ENCODE data around the gene CFAP251. TPM values are rescaled to one million over a fixed set of nuclear protein-coding genes. Genes with fewer than 3 reads are reported as not detected.

CFAP251 gene
- total RNA-seq, 1 experiment from 2014 or later = 2.6 TPM

GRCh38 chr12:122049827-122050226 is 131.4 kb downstream of the CFAP251 start:
- Histone ChIP-seq H3K4me2 (ENCODE audit: low read length) (no peak overlapping the region), H3K9me2 (ENCODE audit: insufficient read depth) (no peaks in the 10 kb centered on the region), H4K20me1 (ENCODE audit: insufficient read depth) (no peaks in the 10 kb centered on the region), H3K27ac (ENCODE audit: low read depth, low read length) (no peak overlapping the region), H3K9me3 (ENCODE audit: control insufficient read depth in 1 of 2, insufficient read depth in 1 of 2, low read depth in 1 of 2, low read length in 2 of 2) (no peaks in the 10 kb centered on the region), H3K9ac (ENCODE audit: low read length) (no peak overlapping the region), H3K27me3 (ENCODE audit: insufficient read depth, low read length) (no peaks in the 10 kb centered on the region), H2AFZ (ENCODE audit: low read depth, low read length, poor library complexity, severe bottlenecking) (no peak overlapping the region), H3K79me2 (ENCODE audit: insufficient read depth, low read length) (no peaks in the 10 kb centered on the region), H3K4me1 (ENCODE audit: control insufficient read depth in 1 of 2, insufficient read depth in 2 of 2, low read length in 2 of 2) (peaks cover 0 to 6% of the 10 kb centered on the region in 2 experiments; a peak in 1 of 4 replicates), H3K4me3 (replicated peaks in 1 of 2; ENCODE audit: low read depth in 1 of 2, low read length in 2 of 2) (no peak overlapping the region), H3K36me3 (ENCODE audit: control insufficient read depth in 1 of 2, insufficient read depth in 2 of 2, low read length in 2 of 2) (peaks cover 3 to 4% of the 10 kb centered on the region in 2 experiments; a peak in 2 of 4 replicates)
- POLR2A ChIA-PET = no interaction called here
- intact Hi-C loops (cut with micrococcal nuclease) = no loop called here
- TF ChIP-seq ZNF274 (IDR thresholded peaks at IDR 0.05; ENCODE audit: low read depth, low read length) = no peak
- TF ChIP-seq POLR2A (IDR thresholded peaks at IDR 0.05; ENCODE audit: borderline replicate concordance, extremely low read depth, insufficient read depth, insufficient read length) = no peak
- no peak for TF ChIP-seq TCF7L2 (IDR thresholded peaks at IDR 0.05; ENCODE audit: borderline replicate concordance, extremely low read depth, insufficient read depth, insufficient read length)
- no peak for TF ChIP-seq ZFX (IDR thresholded peaks at IDR 0.05)
- RAD21 ChIA-PET (ENCODE audit: low non-redundant PET in 1 of 2, low total read pairs in 2 of 2, uncharacterized antibody in 2 of 2, unreplicated experiment in 2 of 2) = no interaction called here
- DNase-seq (ENCODE audit: low read depth, low spot score) = no peak
- CTCF ChIA-PET = interaction anchor here (1.3 kb wide), 1 partner anchor 74 kb away, joined by 3 read pairs; no protein-coding TSS in a partner anchor
- BruUV-seq (replicated peaks) = no TSS peak
- ATAC-seq = no peak

GRCh38 chr12:122050706-122051105 is 132.3 kb downstream of the CFAP251 start:
- Histone ChIP-seq H3K9me3 (ENCODE audit: control insufficient read depth in 1 of 2, insufficient read depth in 1 of 2, low read depth in 1 of 2, low read length in 2 of 2) (no peaks in the 10 kb centered on the region), H3K9me2 (ENCODE audit: insufficient read depth) (no peaks in the 10 kb centered on the region), H2AFZ (ENCODE audit: low read depth, low read length, poor library complexity, severe bottlenecking) (no peak overlapping the region), H3K9ac (ENCODE audit: low read length) (no peak overlapping the region), H3K4me1 (ENCODE audit: control insufficient read depth in 1 of 2, insufficient read depth in 2 of 2, low read length in 2 of 2) (peaks cover 0 to 6% of the 10 kb centered on the region in 2 experiments; a peak in 1 of 4 replicates), H3K79me2 (ENCODE audit: insufficient read depth, low read length) (no peaks in the 10 kb centered on the region), H3K27ac (ENCODE audit: low read depth, low read length) (no peak overlapping the region), H3K4me2 (ENCODE audit: low read length) (no peak overlapping the region), H3K27me3 (ENCODE audit: insufficient read depth, low read length) (no peaks in the 10 kb centered on the region), H3K36me3 (ENCODE audit: control insufficient read depth in 1 of 2, insufficient read depth in 2 of 2, low read length in 2 of 2) (peaks cover 1 to 11% of the 10 kb centered on the region in 2 experiments; a peak in 1 of 4 replicates), H4K20me1 (ENCODE audit: insufficient read depth) (no peaks in the 10 kb centered on the region), H3K4me3 (replicated peaks in 1 of 2; ENCODE audit: low read depth in 1 of 2, low read length in 2 of 2) (no peak overlapping the region)
- ChIA-PET CTCF (interaction anchor here (1.0 kb wide), 1 partner anchor 72 kb away, joined by 3 read pairs; no protein-coding TSS in a partner anchor), RAD21 (ENCODE audit: low non-redundant PET in 1 of 2, low total read pairs in 2 of 2, uncharacterized antibody in 2 of 2, unreplicated experiment in 2 of 2) (no interaction called here), POLR2A (no interaction called here)
- intact Hi-C loops (cut with micrococcal nuclease) = no loop called here
- ATAC-seq (no peak), DNase-seq (ENCODE audit: low read depth, low spot score) (no peak)
- TF ChIP-seq ZBTB33 (IDR thresholded peaks at IDR 0.05; ENCODE audit: extremely low read depth, insufficient replicate concordance, low read length) (no peak), REST (IDR thresholded peaks at IDR 0.05; ENCODE audit: low read depth) (no peak), EZH2phosphoT487 (IDR thresholded peaks at IDR 0.05; ENCODE audit: borderline replicate concordance) (no peak), ZNF274 (IDR thresholded peaks at IDR 0.05; ENCODE audit: low read depth, low read length) (no peak), EGR1 (IDR thresholded peaks at IDR 0.05; ENCODE audit: low read depth) (no peak), RAD21 (IDR thresholded peaks at IDR 0.05; ENCODE audit: low read depth) (no peak)
- BruUV-seq (replicated peaks) = no TSS peak

All from HCT116 (cell line).